Measurements from ENCODE around the gene NELL1. TPM values are rescaled to one million over a fixed set of nuclear protein-coding genes. Genes with fewer than 3 reads are reported as not detected.

The NELL1 gene
- total and polyA plus RNA-seq, 7 donors: 0.34 to 1.1 (median 0.62) TPM; not detected in 3

DNA sequence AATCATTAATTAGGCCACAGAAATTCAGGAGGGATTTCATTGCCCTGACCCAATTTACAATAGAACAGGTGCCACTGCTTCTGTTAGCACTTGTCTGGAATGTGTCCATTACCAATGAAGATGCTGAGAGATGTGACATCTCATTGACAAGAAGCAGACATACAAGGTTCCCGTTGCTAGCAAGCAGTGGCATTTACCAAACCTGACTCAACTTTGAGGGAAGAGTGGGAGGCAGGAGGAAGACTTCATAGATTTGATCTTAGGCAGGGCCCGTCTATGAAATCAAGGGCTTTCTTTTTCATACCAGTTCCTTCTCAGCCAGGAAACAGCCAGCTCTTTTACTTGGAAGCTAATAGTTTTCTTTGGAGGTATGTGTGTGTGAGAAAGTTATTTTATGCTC is 280.2 kb downstream of the NELL1 start:
- H3K9me3 ChIP-seq: no peaks in the 10 kb centered on the region
- DNase-seq: no peak
- no peak overlapping the region for H3K27ac ChIP-seq
- WGBS, 2 donors: 49 to 56% methylated on average over 2 of the region's 2 CpGs
- no peaks in the 10 kb centered on the region for H3K27me3 ChIP-seq
- intact Hi-C loops (cut with DNase I): no loop called here
- H3K4me3 ChIP-seq: no peak overlapping the region
- no peaks in the 10 kb centered on the region for H3K36me3 ChIP-seq
- TF ChIP-seq POLR2A (IDR thresholded peaks at IDR 0.05): no peak
- no peaks in the 10 kb centered on the region for H3K4me1 ChIP-seq

DNA sequence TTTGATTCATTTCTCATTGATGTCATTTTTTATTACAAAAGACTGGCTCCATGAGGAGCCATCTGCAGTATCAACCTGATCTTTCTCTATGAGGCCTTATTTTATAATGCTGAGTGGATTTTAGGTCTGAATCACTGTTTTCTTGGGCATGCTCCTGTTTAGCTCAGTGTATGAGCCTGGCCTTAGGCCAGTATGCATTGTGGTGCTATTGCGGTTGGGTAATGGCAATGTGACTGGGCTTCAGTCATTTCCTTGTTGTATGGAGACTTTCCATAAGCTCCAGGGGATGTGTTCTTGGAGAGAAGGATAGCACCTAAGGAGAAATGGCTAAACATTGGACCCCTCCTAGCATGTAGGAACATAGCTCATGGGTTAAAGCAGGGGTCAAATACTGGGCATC is 293.2 kb downstream of the NELL1 start:
- H3K36me3 ChIP-seq: no peaks in the 10 kb centered on the region
- intact Hi-C loops (cut with DNase I): no loop called here
- no peaks in the 10 kb centered on the region for H3K9me3 ChIP-seq
- WGBS, 2 donors: 92 to 98% methylated on average over 1 of the region's 1 CpG
- no peak for DNase-seq
- TF ChIP-seq POLR2AphosphoS5 (IDR thresholded peaks at IDR 0.05) (no peak), EP300 (IDR thresholded peaks at IDR 0.05) (no peak), POLR2A (IDR thresholded peaks at IDR 0.05) (no peak)
- TF ChIP-seq, protein P1, sequence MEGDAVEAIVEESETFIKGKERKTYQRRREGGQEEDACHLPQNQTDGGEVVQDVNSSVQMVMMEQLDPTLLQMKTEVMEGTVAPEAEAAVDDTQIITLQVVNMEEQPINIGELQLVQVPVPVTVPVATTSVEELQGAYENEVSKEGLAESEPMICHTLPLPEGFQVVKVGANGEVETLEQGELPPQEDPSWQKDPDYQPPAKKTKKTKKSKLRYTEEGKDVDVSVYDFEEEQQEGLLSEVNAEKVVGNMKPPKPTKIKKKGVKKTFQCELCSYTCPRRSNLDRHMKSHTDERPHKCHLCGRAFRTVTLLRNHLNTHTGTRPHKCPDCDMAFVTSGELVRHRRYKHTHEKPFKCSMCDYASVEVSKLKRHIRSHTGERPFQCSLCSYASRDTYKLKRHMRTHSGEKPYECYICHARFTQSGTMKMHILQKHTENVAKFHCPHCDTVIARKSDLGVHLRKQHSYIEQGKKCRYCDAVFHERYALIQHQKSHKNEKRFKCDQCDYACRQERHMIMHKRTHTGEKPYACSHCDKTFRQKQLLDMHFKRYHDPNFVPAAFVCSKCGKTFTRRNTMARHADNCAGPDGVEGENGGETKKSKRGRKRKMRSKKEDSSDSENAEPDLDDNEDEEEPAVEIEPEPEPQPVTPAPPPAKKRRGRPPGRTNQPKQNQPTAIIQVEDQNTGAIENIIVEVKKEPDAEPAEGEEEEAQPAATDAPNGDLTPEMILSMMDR (IDR thresholded peaks at IDR 0.05): no peak
- no peaks in the 10 kb centered on the region for H3K27me3 ChIP-seq
- H3K4me1 ChIP-seq: no peaks in the 10 kb centered on the region
- no peak overlapping the region for H3K4me3 ChIP-seq
- no peak overlapping the region for H3K27ac ChIP-seq

DNA sequence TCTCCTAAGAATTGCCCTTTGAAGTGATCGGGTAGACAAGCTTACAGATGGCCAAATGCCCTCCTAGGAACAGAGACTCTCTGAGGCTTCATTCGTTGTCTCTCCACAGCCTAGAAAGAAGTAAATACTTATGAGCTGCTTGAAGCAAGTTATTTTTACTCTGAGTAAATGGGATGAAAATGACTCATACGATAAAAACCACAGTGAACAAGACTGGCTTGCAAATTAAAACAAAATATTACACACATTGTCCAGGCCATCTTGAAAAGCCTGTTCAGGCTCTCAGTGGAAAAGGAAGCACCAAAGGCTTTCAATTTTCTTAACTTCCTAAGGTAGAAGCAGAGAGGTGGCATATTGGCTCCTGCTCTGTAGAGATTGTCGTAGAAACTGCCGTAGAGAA is 294.2 kb downstream of the NELL1 start:
- H3K36me3 ChIP-seq: no peaks in the 10 kb centered on the region
- no peak overlapping the region for H3K27ac ChIP-seq
- intact Hi-C loops (cut with DNase I): no loop called here
- no peak for DNase-seq
- H3K4me3 ChIP-seq: no peak overlapping the region
- H3K9me3 ChIP-seq: no peaks in the 10 kb centered on the region
- H3K4me1 ChIP-seq: no peaks in the 10 kb centered on the region
- TF ChIP-seq POLR2A (IDR thresholded peaks at IDR 0.05) (no peak), EP300 (IDR thresholded peaks at IDR 0.05) (no peak), POLR2AphosphoS5 (IDR thresholded peaks at IDR 0.05) (no peak)
- TF ChIP-seq, protein P1 (IDR thresholded peaks at IDR 0.05): no peak
- 88 to 90% methylated on average over 5 of the region's 5 CpGs for WGBS, 2 donors
- H3K27me3 ChIP-seq: no peaks in the 10 kb centered on the region

DNA sequence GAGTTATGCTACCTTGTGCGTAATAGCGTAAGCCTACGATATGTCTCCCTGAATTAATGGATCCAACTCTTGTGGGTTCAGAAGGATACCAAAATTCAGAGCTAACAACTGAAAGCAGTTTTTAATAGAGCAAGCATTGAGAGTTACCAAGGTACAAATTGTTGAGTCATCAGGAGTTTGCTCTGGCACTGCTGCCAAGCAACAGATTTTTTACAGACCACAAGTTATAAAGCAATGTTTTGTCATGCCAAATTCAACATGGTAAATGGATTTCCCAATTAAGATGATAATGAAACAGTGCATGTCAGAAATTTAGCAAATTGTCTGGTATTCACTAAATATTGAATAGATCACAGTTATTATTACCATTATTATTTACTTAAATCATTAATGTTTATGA is 295.6 kb downstream of the NELL1 start:
- no peaks in the 10 kb centered on the region for H3K27me3 ChIP-seq
- H3K4me3 ChIP-seq: no peak overlapping the region
- no peak for DNase-seq
- H3K4me1 ChIP-seq: no peaks in the 10 kb centered on the region
- TF ChIP-seq POLR2A (IDR thresholded peaks at IDR 0.05) (no peak), POLR2AphosphoS5 (IDR thresholded peaks at IDR 0.05) (no peak), EP300 (IDR thresholded peaks at IDR 0.05) (no peak)
- TF ChIP-seq, protein P1 (IDR thresholded peaks at IDR 0.05): no peak
- intact Hi-C loops (cut with DNase I): no loop called here
- no peak overlapping the region for H3K27ac ChIP-seq
- WGBS, 2 donors: 96 to 97% methylated on average over 3 of the region's 3 CpGs
- H3K36me3 ChIP-seq: no peaks in the 10 kb centered on the region
- H3K9me3 ChIP-seq: no peaks in the 10 kb centered on the region

DNA sequence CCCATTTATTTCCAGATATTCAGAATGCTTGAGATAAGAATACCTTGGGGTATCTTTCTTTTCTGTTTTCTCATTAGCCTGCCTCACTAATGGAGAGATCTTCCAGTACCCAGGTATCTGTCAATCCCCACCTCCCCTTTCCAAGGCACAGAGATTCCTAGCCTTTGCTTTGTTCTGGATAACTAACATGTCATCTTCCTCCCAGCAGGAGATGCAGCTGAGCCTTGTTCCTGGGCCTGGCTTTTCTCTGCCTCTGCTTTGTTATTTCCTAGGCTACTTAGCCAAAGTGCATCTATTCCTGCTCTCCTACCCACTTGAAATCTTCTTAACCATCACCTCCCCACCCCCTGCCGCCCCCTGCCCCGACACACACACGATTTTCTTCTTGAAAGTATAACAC is 297.1 kb downstream of the NELL1 start:
- H3K9me3 ChIP-seq: no peaks in the 10 kb centered on the region
- H3K36me3 ChIP-seq: no peaks in the 10 kb centered on the region
- H3K4me1 ChIP-seq: no peaks in the 10 kb centered on the region
- H3K27me3 ChIP-seq: no peaks in the 10 kb centered on the region
- WGBS, 2 donors: 61 to 78% methylated on average over 3 of the region's 3 CpGs
- no peak for TF ChIP-seq POLR2A (IDR thresholded peaks at IDR 0.05)
- TF ChIP-seq EP300 (IDR thresholded peaks at IDR 0.05): no peak
- TF ChIP-seq, protein P1 (IDR thresholded peaks at IDR 0.05): no peak
- no peak for TF ChIP-seq POLR2AphosphoS5 (IDR thresholded peaks at IDR 0.05)
- intact Hi-C loops (cut with DNase I): no loop called here
- no peak for DNase-seq
- H3K27ac ChIP-seq: no peak overlapping the region
- no peak overlapping the region for H3K4me3 ChIP-seq
